Measurements from ENCODE around the gene SELENOI. TPM values are rescaled to one million over a fixed set of nuclear protein-coding genes. Genes with fewer than 3 reads are reported as not detected.

The SELENOI gene
- total and polyA plus RNA-seq, 2 experiments from 2014 or later, result 8.4 to 67.8 TPM

- H3K4me2 ChIP-seq, result no peak overlapping the region
- H3K27ac ChIP-seq (ENCODE audit: low read depth), result no peak overlapping the region
- no peak overlapping the region for H3K4me3 Mint-ChIP-seq
- H3K4me1 ChIP-seq (ENCODE audit: insufficient read depth), result no peaks in the 10 kb centered on the region
- no peaks in the 10 kb centered on the region for H3K27me3 ChIP-seq (ENCODE audit: insufficient read depth)
- no peak overlapping the region for H3K4me3 ChIP-seq
- no peaks in the 10 kb centered on the region for H3K79me2 ChIP-seq (replicated peaks; ENCODE audit: insufficient read depth)
- ATAC-seq, result no peak
- peaks cover 22% of the 10 kb centered on the region for H3K4me1 Mint-ChIP-seq
- no peaks in the 10 kb centered on the region for H3K9me2 ChIP-seq (ENCODE audit: insufficient read depth)
- H3F3A ChIP-seq (replicated peaks; ENCODE audit: low read depth), result no peaks in the 10 kb centered on the region
- peaks cover 6% of the 10 kb centered on the region; the same call in 2 of the 3 replicates for H3K36me3 Mint-ChIP-seq (ENCODE audit: low read depth)
- no peak overlapping the region for H3K27ac Mint-ChIP-seq
- H4K20me1 ChIP-seq (replicated peaks; ENCODE audit: insufficient read depth), result no peaks in the 10 kb centered on the region
- H3K27me3 Mint-ChIP-seq (ENCODE audit: insufficient read depth, low read depth, poor library complexity), result peaks cover 9% of the 10 kb centered on the region
- H2AFZ ChIP-seq, result no peak overlapping the region
- no peaks in the 10 kb centered on the region for H3K9me3 Mint-ChIP-seq
- H3K36me3 ChIP-seq (ENCODE audit: insufficient read depth), result no peaks in the 10 kb centered on the region
- TF ChIP-seq ZNF114 (CRISPR knock-in tag; IDR thresholded peaks at IDR 0.05), result no peak
- TF ChIP-seq ZNF331 (CRISPR knock-in tag; IDR thresholded peaks at IDR 0.05; ENCODE audit: low read depth), result no peak
- TF ChIP-seq POLR2AphosphoS5 (IDR thresholded peaks at IDR 0.05; ENCODE audit: low read depth), result no peak
- no peak for TF ChIP-seq ZNF462 (CRISPR knock-in tag; IDR thresholded peaks at IDR 0.05)
- no peak for TF ChIP-seq CTCF (conservative IDR thresholded peaks at IDR 0.05; ENCODE audit: low read depth in 2 of 2)
- TF ChIP-seq REST (IDR thresholded peaks at IDR 0.05; ENCODE audit: unreplicated experiment), result no peak
- TF ChIP-seq EZH2 (IDR thresholded peaks at IDR 0.05; ENCODE audit: low read depth, unreplicated experiment), result no peak
- TF ChIP-seq CREB1 (CRISPR knock-in tag; IDR thresholded peaks at IDR 0.05; ENCODE audit: low read depth), result no peak
- no peak for TF ChIP-seq ETS1 (IDR thresholded peaks at IDR 0.05)
- no peak for TF ChIP-seq EZH2phosphoT487 (IDR thresholded peaks at IDR 0.05; ENCODE audit: unreplicated experiment)
- no peak for TF ChIP-seq NANOG (IDR thresholded peaks at IDR 0.05; ENCODE audit: borderline replicate concordance)
- no peak for TF ChIP-seq STAT1 (IDR thresholded peaks at IDR 0.05; ENCODE audit: unreplicated experiment)
- TF ChIP-seq JUNB (IDR thresholded peaks at IDR 0.05; ENCODE audit: unreplicated experiment), result no peak
- DNase-seq (ENCODE audit: low spot score), result no peak
Measured at GRCh38 chr2:26312471-26312870, 33.5 kb upstream of the SELENOI start.
